Measurements from ENCODE around the gene WDR93. TPM values are rescaled to one million over a fixed set of nuclear protein-coding genes. Genes with fewer than 3 reads are reported as not detected.
"Not testable (repeated sequence)": the region's sequence is repeated elsewhere in the genome, so short reads cannot be mapped to it uniquely, and the experiment has no call there.

WDR93 gene
- total RNA-seq, 1 experiment from 2014 or later, result not detected

DNA sequence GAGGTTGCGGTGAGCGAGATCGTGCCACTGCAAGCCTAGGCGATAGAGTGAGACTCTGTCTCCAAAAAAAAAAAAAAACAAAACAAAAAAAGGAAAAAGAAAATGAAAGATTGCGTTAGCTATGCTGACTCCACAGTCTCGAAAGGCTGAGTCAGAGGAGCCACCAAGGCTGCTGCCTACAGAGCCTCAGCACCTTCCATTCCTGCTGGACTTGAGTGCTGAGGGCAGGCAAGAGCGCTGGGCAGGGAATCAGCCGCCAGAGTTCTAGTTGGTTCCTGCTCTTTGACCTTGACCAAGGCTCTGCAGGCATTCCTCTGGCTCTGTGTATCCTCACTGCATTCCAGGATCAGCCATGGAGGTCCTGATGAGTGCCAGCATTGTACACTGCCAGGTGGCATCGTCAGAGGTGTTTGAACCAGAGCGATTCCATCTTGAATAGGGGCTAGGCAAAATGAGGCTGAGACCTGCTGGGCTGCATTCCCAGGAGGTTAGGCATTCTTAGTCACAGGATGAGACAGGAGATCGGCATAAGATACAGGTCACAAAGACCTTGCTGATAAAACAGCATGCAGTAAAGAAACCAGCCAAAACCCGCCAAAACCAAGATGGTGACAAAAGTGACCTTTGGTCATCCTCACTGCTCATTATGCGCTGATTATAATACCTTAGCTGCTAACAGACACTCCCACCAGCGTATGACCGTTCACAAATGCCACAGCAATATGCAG is 91.4 kb downstream of the WDR93 start (continued):
- TF ChIP-seq, protein P1, sequence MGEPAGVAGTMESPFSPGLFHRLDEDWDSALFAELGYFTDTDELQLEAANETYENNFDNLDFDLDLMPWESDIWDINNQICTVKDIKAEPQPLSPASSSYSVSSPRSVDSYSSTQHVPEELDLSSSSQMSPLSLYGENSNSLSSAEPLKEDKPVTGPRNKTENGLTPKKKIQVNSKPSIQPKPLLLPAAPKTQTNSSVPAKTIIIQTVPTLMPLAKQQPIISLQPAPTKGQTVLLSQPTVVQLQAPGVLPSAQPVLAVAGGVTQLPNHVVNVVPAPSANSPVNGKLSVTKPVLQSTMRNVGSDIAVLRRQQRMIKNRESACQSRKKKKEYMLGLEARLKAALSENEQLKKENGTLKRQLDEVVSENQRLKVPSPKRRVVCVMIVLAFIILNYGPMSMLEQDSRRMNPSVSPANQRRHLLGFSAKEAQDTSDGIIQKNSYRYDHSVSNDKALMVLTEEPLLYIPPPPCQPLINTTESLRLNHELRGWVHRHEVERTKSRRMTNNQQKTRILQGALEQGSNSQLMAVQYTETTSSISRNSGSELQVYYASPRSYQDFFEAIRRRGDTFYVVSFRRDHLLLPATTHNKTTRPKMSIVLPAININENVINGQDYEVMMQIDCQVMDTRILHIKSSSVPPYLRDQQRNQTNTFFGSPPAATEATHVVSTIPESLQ (CRISPR knock-in tag; IDR thresholded peaks at IDR 0.05), result no peak
- TF ChIP-seq NFE2L1 (CRISPR knock-in tag; IDR thresholded peaks at IDR 0.05), result no peak
- TF ChIP-seq GABPB1 (CRISPR knock-in tag; IDR thresholded peaks at IDR 0.05), result no peak
- TF ChIP-seq, protein P2, sequence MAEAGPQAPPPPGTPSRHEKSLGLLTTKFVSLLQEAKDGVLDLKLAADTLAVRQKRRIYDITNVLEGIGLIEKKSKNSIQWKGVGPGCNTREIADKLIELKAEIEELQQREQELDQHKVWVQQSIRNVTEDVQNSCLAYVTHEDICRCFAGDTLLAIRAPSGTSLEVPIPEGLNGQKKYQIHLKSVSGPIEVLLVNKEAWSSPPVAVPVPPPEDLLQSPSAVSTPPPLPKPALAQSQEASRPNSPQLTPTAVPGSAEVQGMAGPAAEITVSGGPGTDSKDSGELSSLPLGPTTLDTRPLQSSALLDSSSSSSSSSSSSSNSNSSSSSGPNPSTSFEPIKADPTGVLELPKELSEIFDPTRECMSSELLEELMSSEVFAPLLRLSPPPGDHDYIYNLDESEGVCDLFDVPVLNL (CRISPR knock-in tag; IDR thresholded peaks at IDR 0.05; ENCODE audit: borderline replicate concordance, low read depth), result no peak
- TF ChIP-seq FOXJ3 (CRISPR knock-in tag; IDR thresholded peaks at IDR 0.05; ENCODE audit: borderline replicate concordance), result no peak

DNA sequence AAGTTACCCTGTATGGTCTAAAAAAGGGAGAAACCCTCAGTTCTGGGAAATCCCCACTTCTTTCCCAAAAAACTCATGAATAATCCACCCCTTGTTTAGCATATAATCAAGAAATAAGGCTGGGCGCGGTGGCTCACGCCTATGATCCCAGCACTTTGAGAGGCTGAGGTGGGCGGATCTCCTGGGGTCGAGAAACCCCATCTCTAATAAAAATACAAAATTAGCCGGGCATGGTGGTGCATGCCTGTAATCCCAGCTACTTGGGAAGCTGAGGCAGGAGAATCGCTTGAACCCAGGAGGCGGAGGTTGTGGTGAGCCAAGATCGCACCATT is 92.0 kb downstream of the WDR93 start:
- H3K36me3 Mint-ChIP-seq; POLR2A ChIA-PET; H3K4me3 Mint-ChIP-seq; H3K9me3 Mint-ChIP-seq; ATAC-seq; H3K27ac Mint-ChIP-seq; DNase-seq (ENCODE audit: low spot score): not testable (repeated sequence)
- peaks cover 23% of the 10 kb centered on the region for H3K4me1 Mint-ChIP-seq
- peaks cover 23% of the 10 kb centered on the region for H3K27me3 Mint-ChIP-seq (ENCODE audit: low read depth)
- CTCF ChIA-PET, result interaction anchor here (1.1 to 3.5 kb wide), 5 partner anchors 9 to 116 kb away, joined by 4 to 33 read pairs (median 10); no protein-coding TSS in a partner anchor

GRCh38 chr15:89783111-89783860 is 92.7 kb downstream of the WDR93 start:
- H3K27me3 Mint-ChIP-seq (ENCODE audit: low read depth), result peaks cover 16% of the 10 kb centered on the region
- H3K4me3 Mint-ChIP-seq, result no peak overlapping the region
- peak overlapping the region; percentile 53; the same call in 1 of the 2 replicates for H3K27ac Mint-ChIP-seq
- H3K36me3 Mint-ChIP-seq, result peaks cover 7% of the 10 kb centered on the region
- POLR2A ChIA-PET, result no interaction called here
- TF ChIP-seq ZNF281 (CRISPR knock-in tag; IDR thresholded peaks at IDR 0.05) (peak; percentile 37; the same call in 1 of the 2 replicates), TEAD4 (CRISPR knock-in tag; IDR thresholded peaks at IDR 0.05) (no peak)
- H3K9me3 Mint-ChIP-seq, result peaks cover 8% of the 10 kb centered on the region
- DNase-seq (ENCODE audit: low spot score) (peak; percentile 54), ATAC-seq (peak; percentile 87)
- H3K4me1 Mint-ChIP-seq, result peaks cover 23% of the 10 kb centered on the region
- CTCF ChIA-PET, result interaction anchor here (0.6 to 3.5 kb wide), 9 partner anchors 10 to 115 kb away, joined by 3 to 33 read pairs (median 5); partner anchors contain the start of gene MESP1

- no peak; the same call in none of the 2 replicates for ATAC-seq
- Mint-ChIP-seq H3K9me3 (peaks cover 10% of the 10 kb centered on the region), H3K27ac (no peak overlapping the region), H3K4me1 (peaks cover 23% of the 10 kb centered on the region), H3K27me3 (ENCODE audit: low read depth) (peaks cover 9% of the 10 kb centered on the region), H3K36me3 (peaks cover 8% of the 10 kb centered on the region), H3K4me3 (no peak overlapping the region)
- ChIA-PET CTCF (interaction anchor here (0.5 to 3.5 kb wide), 11 partner anchors 11 to 114 kb away, joined by 3 to 33 read pairs (median 4); partner anchors contain the start of genes ANPEP and MESP1), POLR2A (no interaction called here)
- no peak for DNase-seq (ENCODE audit: low spot score)
- no peak for TF ChIP-seq E2F1 (CRISPR knock-in tag; IDR thresholded peaks at IDR 0.05)
- no peak for TF ChIP-seq FOXP1 (CRISPR knock-in tag; IDR thresholded peaks at IDR 0.05; ENCODE audit: borderline replicate concordance)
- no peak for TF ChIP-seq TCF7 (CRISPR knock-in tag; IDR thresholded peaks at IDR 0.05; ENCODE audit: low read depth)
- no peak for TF ChIP-seq RORB (CRISPR knock-in tag; IDR thresholded peaks at IDR 0.05)
- TF ChIP-seq ZNF532 (CRISPR knock-in tag; IDR thresholded peaks at IDR 0.05; ENCODE audit: borderline replicate concordance), result no peak
- TF ChIP-seq ZNF396 (CRISPR knock-in tag; IDR thresholded peaks at IDR 0.05; ENCODE audit: borderline replicate concordance), result no peak
- TF ChIP-seq OVOL2 (CRISPR knock-in tag; IDR thresholded peaks at IDR 0.05; ENCODE audit: borderline replicate concordance), result no peak
Measured at GRCh38 chr15:89783861-89784685, 93.5 kb downstream of the WDR93 start.

All from WTC11 (cell line).